Trophoblast cell (in vitro differentiated cells and primary cell): ENCODE results near the gene CCNY.

Experiments used
- DNase-seq, 2 donors: peaks; one replicate each; pipeline ENCODE4 v3.0.0-alpha.2; 2016
- H2AFZ ChIP-seq: 2 replicates; pipeline ENCODE4 v1.6.1; 2013; ENCODE audit warnings: low read length, moderate library complexity, mild to moderate bottlenecking; ENCODE audit not compliant: insufficient read depth, poor library complexity
- H2AK5ac ChIP-seq: 2 replicates; pipeline ENCODE4 v1.6.1; 2013; ENCODE audit warnings: mild to moderate bottlenecking, low read length
- H2BK120ac ChIP-seq: 2 replicates; pipeline ENCODE4 v1.6.1; 2013; ENCODE audit warnings: low read length, mild to moderate bottlenecking, moderate library complexity; ENCODE audit not compliant: insufficient read depth, poor library complexity
- H2BK12ac ChIP-seq: 2 replicates; pipeline ENCODE4 v1.6.1; 2013; ENCODE audit warnings: mild to moderate bottlenecking, low read length, moderate library complexity
- H2BK5ac ChIP-seq: 2 replicates; pipeline ENCODE4 v1.6.1; 2013; ENCODE audit warnings: low read length, low read depth, moderate library complexity, mild to moderate bottlenecking; ENCODE audit not compliant: poor library complexity
- H3K14ac ChIP-seq: 2 replicates; pipeline ENCODE4 v1.6.1; 2013; ENCODE audit warnings: mild to moderate bottlenecking, low read length
- H3K18ac ChIP-seq: 2 replicates; pipeline ENCODE4 v1.6.1; 2013; ENCODE audit warnings: mild to moderate bottlenecking, low read length
- H3K23ac ChIP-seq: 2 replicates; pipeline ENCODE4 v1.6.1; 2013; ENCODE audit warnings: low read length
- H3K27ac ChIP-seq: 2 replicates; pipeline ENCODE4 v1.5.1; 2013; ENCODE audit warnings: low read depth, mild to moderate bottlenecking, inconsistent platforms, low read length, moderate library complexity
- H3K27me3 ChIP-seq: 2 replicates; pipeline ENCODE4 v1.6.1; 2013; ENCODE audit warnings: inconsistent platforms, mild to moderate bottlenecking, low read length, moderate library complexity; ENCODE audit not compliant: insufficient read depth
- H3K36me3 ChIP-seq, 2 experiments: 1 replicate in 1 of 2; 2 replicates in 1 of 2; pipeline ENCODE4 v1.6.1; 2013; ENCODE audit warnings: low read length in 2 of 2, mild to moderate bottlenecking in 2 of 2, moderate library complexity in 1 of 2; ENCODE audit not compliant: insufficient read depth in 2 of 2, control insufficient read depth in 1 of 2
- H3K4ac ChIP-seq: 2 replicates; pipeline ENCODE4 v1.6.1; 2013; ENCODE audit warnings: low read depth, mild to moderate bottlenecking, low read length, moderate library complexity
- H3K4me1 ChIP-seq, 2 experiments: 1 replicate in 1 of 2; 2 replicates in 1 of 2; pipeline ENCODE4 v1.6.1; 2013; ENCODE audit warnings: low read length in 2 of 2, mild to moderate bottlenecking in 2 of 2, moderate library complexity in 1 of 2; ENCODE audit not compliant: insufficient read depth in 2 of 2, control insufficient read depth in 1 of 2
- H3K4me2 ChIP-seq: 2 replicates; pipeline ENCODE4 v1.6.1; 2013; ENCODE audit warnings: inconsistent platforms, mild to moderate bottlenecking, low read length, moderate library complexity
- H3K4me3 ChIP-seq: 2 replicates; pipeline ENCODE4 v1.5.1; 2013; ENCODE audit warnings: mild to moderate bottlenecking, low read depth, low read length, inconsistent platforms
- H3K79me1 ChIP-seq: one replicate; pipeline ENCODE4 v1.6.1; 2013; ENCODE audit warnings: low read length
- H3K79me2 ChIP-seq: 2 replicates; pipeline ENCODE4 v1.6.1; 2013; ENCODE audit warnings: low read length, mild to moderate bottlenecking; ENCODE audit not compliant: control insufficient read depth, insufficient read depth, poor library complexity
- H3K9ac ChIP-seq: 2 replicates; pipeline ENCODE4 v1.6.1; 2013; ENCODE audit warnings: mild to moderate bottlenecking, low read length
- H3K9me3 ChIP-seq: 2 replicates; pipeline ENCODE4 v1.6.1; 2013; ENCODE audit warnings: low read depth, mild to moderate bottlenecking, control low read depth, inconsistent platforms, low read length; ENCODE audit not compliant: insufficient read depth
- H4K12ac ChIP-seq: 2 replicates; pipeline ENCODE4 v1.6.1; 2013; ENCODE audit warnings: low read depth, mild to moderate bottlenecking, low read length, moderate library complexity
- H4K8ac ChIP-seq: 2 replicates; pipeline ENCODE4 v1.6.1; 2013; ENCODE audit warnings: low read depth, mild to moderate bottlenecking, low read length, moderate library complexity
- H4K91ac ChIP-seq: one replicate; pipeline ENCODE4 v1.6.1; 2013; ENCODE audit warnings: low read depth, mild to moderate bottlenecking, low read length, moderate library complexity
- WGBS: extraction: QIAGEN DNeasy Blood & Tissue Kit; methylation state at CpG from one replicate; pipeline ENCODE4 v1.1.7; 2013; ENCODE audit warnings: missing lambda C conversion rate; ENCODE audit not compliant: insufficient read length, insufficient coverage; ENCODE audit errors: extremely low coverage; 5-methylcytosine and 5-hydroxymethylcytosine counted together

CCNY gene

GRCh38 chr10:35573796-35574195, 237.5 kb downstream of the CCNY start:
- H2BK5ac ChIP-seq, result no peak overlapping the region
- H3K9ac ChIP-seq, result no peak overlapping the region
- H2BK12ac ChIP-seq, result no peak overlapping the region
- H3K14ac ChIP-seq, result no peak overlapping the region
- H4K8ac ChIP-seq, result no peak overlapping the region
- H3K79me1 ChIP-seq, result no peaks in the 10 kb centered on the region
- H2AFZ ChIP-seq, result no peak overlapping the region
- H4K91ac ChIP-seq, result no peak overlapping the region
- H3K18ac ChIP-seq, result no peak overlapping the region
- H3K79me2 ChIP-seq, result no peaks in the 10 kb centered on the region
- peaks cover 1% of the 10 kb centered on the region for H3K9me3 ChIP-seq
- H3K4me2 ChIP-seq, result no peak overlapping the region
- no peak overlapping the region for H2AK5ac ChIP-seq
- H3K27me3 ChIP-seq, result no peaks in the 10 kb centered on the region
- H3K4me3 ChIP-seq, result no peak overlapping the region
- no peak overlapping the region for H3K27ac ChIP-seq
- no peak overlapping the region for H4K12ac ChIP-seq
- H3K4ac ChIP-seq, result no peak overlapping the region
- H2BK120ac ChIP-seq, result no peak overlapping the region
- no peak for DNase-seq
- H3K36me3 ChIP-seq, result peaks cover 8 to 10% of the 10 kb centered on the region in 2 experiments
- H3K23ac ChIP-seq, result no peak overlapping the region
- H3K4me1 ChIP-seq, result peaks cover 6% of the 10 kb centered on the region in 2 experiments
- no CpG with 5 or more reads among the region's 1 CpG for WGBS

GRCh38 chr10:35574924-35575352, 238.6 kb downstream of the CCNY start:
- Histone ChIP-seq H3K4me3 (no peak overlapping the region), H3K9ac (no peak overlapping the region), H3K9me3 (peaks cover 1% of the 10 kb centered on the region), H3K36me3 (peaks cover 3 to 5% of the 10 kb centered on the region in 2 experiments), H3K18ac (no peak overlapping the region), H3K27me3 (no peaks in the 10 kb centered on the region), H3K27ac (no peak overlapping the region), H2AFZ (no peak overlapping the region), H3K79me2 (no peaks in the 10 kb centered on the region), H4K8ac (no peak overlapping the region), H3K23ac (no peak overlapping the region), H2BK5ac (no peak overlapping the region), H2AK5ac (no peak overlapping the region), H3K4me1 (peaks cover 6% of the 10 kb centered on the region in 2 experiments), H3K4me2 (no peak overlapping the region), H3K14ac (no peak overlapping the region), H2BK12ac (no peak overlapping the region), H4K91ac (no peak overlapping the region), H3K79me1 (no peaks in the 10 kb centered on the region), H2BK120ac (no peak overlapping the region), H4K12ac (no peak overlapping the region), H3K4ac (no peak overlapping the region)
- no CpG with 5 or more reads among the region's 9 CpGs for WGBS
- no peak for DNase-seq

GRCh38 chr10:35575640-35576039, 239.3 kb downstream of the CCNY start:
- Histone ChIP-seq H2AK5ac (no peak overlapping the region), H3K4me3 (no peak overlapping the region), H3K4me2 (no peak overlapping the region), H3K14ac (no peak overlapping the region), H3K27ac (no peak overlapping the region), H4K91ac (no peak overlapping the region), H2AFZ (no peak overlapping the region), H3K79me2 (no peaks in the 10 kb centered on the region), H2BK5ac (no peak overlapping the region), H3K79me1 (no peaks in the 10 kb centered on the region), H3K18ac (no peak overlapping the region), H2BK120ac (no peak overlapping the region), H3K27me3 (no peaks in the 10 kb centered on the region), H3K4me1 (peaks cover 6% of the 10 kb centered on the region in 2 experiments), H3K23ac (no peak overlapping the region), H3K36me3 (peaks cover 3 to 5% of the 10 kb centered on the region in 2 experiments), H3K9me3 (peaks cover 1% of the 10 kb centered on the region), H4K8ac (no peak overlapping the region), H3K4ac (no peak overlapping the region), H4K12ac (no peak overlapping the region), H3K9ac (no peak overlapping the region), H2BK12ac (no peak overlapping the region)
- WGBS, result no CpG with 5 or more reads among the region's 9 CpGs
- no peak for DNase-seq

GRCh38 chr10:35576730-35577129, 240.4 kb downstream of the CCNY start:
- Histone ChIP-seq H2AK5ac (no peak overlapping the region), H4K91ac (no peak overlapping the region), H3K79me1 (no peaks in the 10 kb centered on the region), H3K18ac (no peak overlapping the region), H2AFZ (no peak overlapping the region), H2BK5ac (no peak overlapping the region), H3K4me1 (peaks cover 6% of the 10 kb centered on the region in 2 experiments), H4K12ac (no peak overlapping the region), H3K4ac (no peak overlapping the region), H3K4me3 (no peak overlapping the region), H3K36me3 (peaks cover 3 to 5% of the 10 kb centered on the region in 2 experiments), H3K9me3 (peaks cover 1% of the 10 kb centered on the region), H3K23ac (no peak overlapping the region), H2BK120ac (no peak overlapping the region), H3K79me2 (no peaks in the 10 kb centered on the region), H3K4me2 (no peak overlapping the region), H4K8ac (no peak overlapping the region), H2BK12ac (no peak overlapping the region), H3K27ac (no peak overlapping the region), H3K9ac (no peak overlapping the region), H3K14ac (no peak overlapping the region), H3K27me3 (no peaks in the 10 kb centered on the region)
- no peak for DNase-seq
- no CpG with 5 or more reads among the region's 3 CpGs for WGBS
